Measurements from ENCODE around the gene EYA2.
"Not testable (repeated sequence)": the region's sequence is repeated elsewhere in the genome, so short reads cannot be mapped to it uniquely, and the experiment has no call there.

EYA2 gene

GRCh38 chr20:46928580-46929132 is 34.0 kb downstream of the EYA2 start:
- no peak for DNase-seq (ENCODE audit: low read depth)
- no peak overlapping the region for H3K4me3 ChIP-seq (ENCODE audit: low read length)
- TF ChIP-seq CTCF (conservative IDR thresholded peaks at IDR 0.05; ENCODE audit: low read depth, low read length), result no peak

- no peak for TF ChIP-seq CTCF (conservative IDR thresholded peaks at IDR 0.05; ENCODE audit: low read depth, low read length)
- no peak for DNase-seq (ENCODE audit: low read depth)
- H3K4me3 ChIP-seq (ENCODE audit: low read length), result no peak overlapping the region
Measured at GRCh38 chr20:46929902-46930301, 35.3 kb downstream of the EYA2 start.

DNA sequence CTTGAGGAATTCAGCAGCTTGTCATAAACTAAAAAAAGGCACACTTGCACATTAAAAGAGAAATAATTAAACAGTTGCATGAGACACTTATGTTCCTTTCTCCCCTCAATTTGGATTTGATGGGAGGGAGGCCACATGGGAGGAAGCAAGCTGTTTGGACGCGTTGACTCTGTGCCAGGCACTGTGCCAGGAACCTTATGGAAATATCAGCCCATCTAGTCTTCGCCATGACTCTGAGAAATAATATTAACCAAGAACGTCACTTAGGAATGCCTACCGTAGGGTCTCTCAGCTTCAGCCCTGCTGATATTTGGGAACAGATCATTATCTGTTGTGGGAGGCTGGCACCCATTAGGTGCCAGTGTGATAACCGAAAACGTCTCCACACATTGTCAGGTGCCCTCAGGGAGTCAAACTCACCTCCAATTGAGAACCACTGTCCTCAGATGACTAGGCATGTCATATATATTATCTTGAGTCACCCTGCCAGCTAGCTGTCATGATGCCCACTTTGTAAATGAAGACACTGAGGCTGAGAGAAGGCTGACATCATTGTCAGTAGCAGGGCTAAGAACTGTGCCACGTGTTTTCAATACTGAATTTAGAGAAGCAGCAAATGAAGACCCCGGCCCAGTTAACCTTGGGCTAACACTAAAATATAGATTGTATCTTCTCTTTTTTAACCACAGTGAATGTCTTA is 36.1 kb downstream of the EYA2 start:
- TF ChIP-seq CTCF (conservative IDR thresholded peaks at IDR 0.05; ENCODE audit: low read depth, low read length), result no peak
- no peak for DNase-seq (ENCODE audit: low read depth)
- H3K4me3 ChIP-seq (ENCODE audit: low read length), result no peak overlapping the region

DNA sequence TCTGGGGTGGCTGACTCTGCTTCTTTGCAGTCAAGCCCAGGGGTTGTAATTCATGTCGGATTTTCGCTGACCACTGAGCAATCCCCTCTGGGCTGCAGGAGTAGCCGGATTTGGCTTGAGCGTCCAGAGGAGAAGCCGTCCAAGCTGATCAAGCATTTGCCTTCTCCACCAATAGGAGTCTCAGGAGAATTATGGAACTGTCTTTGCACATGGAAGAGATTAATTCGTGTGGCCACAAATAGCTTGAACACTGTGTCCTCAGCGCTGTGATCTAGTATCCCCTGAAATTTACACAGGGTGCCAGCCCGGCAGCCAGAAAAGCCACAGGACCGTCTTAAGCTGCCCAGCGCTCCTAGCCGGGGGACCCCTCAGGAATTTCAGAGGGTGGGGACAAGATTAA is 37.1 kb downstream of the EYA2 start:
- peak overlapping the region; percentile 13 for H3K4me3 ChIP-seq (ENCODE audit: low read length)
- no peak for TF ChIP-seq CTCF (conservative IDR thresholded peaks at IDR 0.05; ENCODE audit: low read depth, low read length)
- DNase-seq (ENCODE audit: low read depth), result peak; percentile 66

- DNase-seq (ENCODE audit: low read depth), result not testable (repeated sequence)
Measured at GRCh38 chr20:46932439-46932838, 37.8 kb downstream of the EYA2 start.

GRCh38 chr20:46933150-46933549 is 38.5 kb downstream of the EYA2 start:
- H3K4me3 ChIP-seq (ENCODE audit: low read length), result no peak overlapping the region
- no peak for TF ChIP-seq CTCF (conservative IDR thresholded peaks at IDR 0.05; ENCODE audit: low read depth, low read length)
- DNase-seq (ENCODE audit: low read depth), result no peak

More at GRCh38 chr20:46932439-46932838, 37.8 kb downstream of the EYA2 start:
- H3K4me3 ChIP-seq (ENCODE audit: low read length), result not testable (repeated sequence)

- DNase-seq (ENCODE audit: low read depth), result no peak
Measured at GRCh38 chr20:46934746-46935287, 40.2 kb downstream of the EYA2 start.

More at GRCh38 chr20:46934746-46935287, 40.2 kb downstream of the EYA2 start:
- no peak for TF ChIP-seq CTCF (conservative IDR thresholded peaks at IDR 0.05; ENCODE audit: low read depth, low read length)
- H3K4me3 ChIP-seq (ENCODE audit: low read length), result no peak overlapping the region
